GM23338 (cell line): ENCODE measurements around the gene SYNPR. TPM values are rescaled to one million over a fixed set of nuclear protein-coding genes. Genes with fewer than 3 reads are reported as not detected.

Experiments
- ATAC-seq: fragments of 200-7000 bp; cut with Tn5 transposase; 3 replicates; pipeline ENCODE4 v1.9.1; 2020
- DNase-seq: peaks from one replicate; pipeline ENCODE4 v3.0.0-alpha.2; 2015; ENCODE audit warnings: low spot score
- H2AFZ ChIP-seq: fragments of 200-600 bp; sonication (generic); 2 replicates; pipeline ENCODE4 v1.8.0; 2016; ENCODE audit warnings: antibody characterized with exemption, mild to moderate bottlenecking, moderate library complexity
- H3F3A ChIP-seq: fragments of 200-600 bp; sonication (generic); replicated peaks from 2 replicates; pipeline ENCODE4 v1.8.0; 2017; ENCODE audit warnings: antibody characterized with exemption, mixed run types, low read depth
- H3K27ac ChIP-seq: fragments of 200-600 bp; sonication (generic); 2 replicates; pipeline ENCODE4 v1.6.1; 2016; ENCODE audit warnings: low read depth
- H3K27me3 ChIP-seq: fragments of 200-600 bp; sonication (generic); 2 replicates; pipeline ENCODE4 v1.8.0; 2016; ENCODE audit warnings: mild to moderate bottlenecking, mixed run types, moderate library complexity; ENCODE audit not compliant: insufficient read depth
- H3K36me3 ChIP-seq: fragments of 200-600 bp; sonication (generic); 2 replicates; pipeline ENCODE4 v1.8.0; 2016; ENCODE audit warnings: mild to moderate bottlenecking; ENCODE audit not compliant: insufficient read depth
- H3K4me1 ChIP-seq: fragments of 200-600 bp; sonication (generic); 2 replicates; pipeline ENCODE4 v1.8.0; 2016; ENCODE audit warnings: mild to moderate bottlenecking, moderate library complexity; ENCODE audit not compliant: insufficient read depth
- H3K4me2 ChIP-seq: fragments of 200-600 bp; sonication (generic); 2 replicates; pipeline ENCODE4 v1.7.1; 2017; ENCODE audit warnings: mixed run types
- H3K4me3 ChIP-seq: fragments of 200-600 bp; sonication (generic); 2 replicates; pipeline ENCODE4 v1.6.1; 2016; ENCODE audit warnings: mixed run types
- H3K79me2 ChIP-seq: fragments of 200-600 bp; sonication (generic); replicated peaks from 2 replicates; pipeline ENCODE4 v1.8.0; 2017; ENCODE audit warnings: mild to moderate bottlenecking; ENCODE audit not compliant: insufficient read depth
- H3K9me2 ChIP-seq: fragments of 200-600 bp; sonication (generic); 2 replicates; pipeline ENCODE4 v1.8.0; 2017; ENCODE audit not compliant: insufficient read depth
- H4K20me1 ChIP-seq: fragments of 200-600 bp; sonication (generic); replicated peaks from 2 replicates; pipeline ENCODE4 v1.8.0; 2017; ENCODE audit warnings: mild to moderate bottlenecking; ENCODE audit not compliant: insufficient read depth
- H3K27ac Mint-ChIP-seq: 2 replicates; pipeline ENCODE4 v1.8.0; 2020; ENCODE audit warnings: inconsistent platforms, mild to moderate bottlenecking, moderate library complexity, mixed read lengths
- H3K27me3 Mint-ChIP-seq: 3 replicates; pipeline ENCODE4 v1.8.0; 2022; ENCODE audit warnings: low read depth, mild to moderate bottlenecking, moderate library complexity, mixed read lengths, inconsistent platforms; ENCODE audit not compliant: insufficient read depth, poor library complexity
- H3K36me3 Mint-ChIP-seq: 3 replicates; pipeline ENCODE4 v1.8.0; 2021; ENCODE audit warnings: low read depth, mild to moderate bottlenecking, inconsistent platforms, moderate library complexity, mixed read lengths
- H3K4me1 Mint-ChIP-seq: 3 replicates; pipeline ENCODE4 v1.8.0; 2020; ENCODE audit warnings: mild to moderate bottlenecking, inconsistent platforms, mixed read lengths
- H3K4me3 Mint-ChIP-seq: 3 replicates; pipeline ENCODE4 v1.8.0; 2021; ENCODE audit warnings: moderate library complexity, mild to moderate bottlenecking, inconsistent platforms, mixed read lengths
- H3K9me3 Mint-ChIP-seq: 3 replicates; pipeline ENCODE4 v1.8.0; 2020; ENCODE audit warnings: moderate library complexity, mild to moderate bottlenecking, inconsistent platforms, mixed read lengths
- CREB1 ChIP-seq: fragments of 250-450 bp; sonication (Bioruptor Pico); IDR thresholded peaks from 2 replicates; pipeline ENCODE4 v1.5.0; 2020; ENCODE audit warnings: low read depth, mild to moderate bottlenecking, moderate library complexity
- EZH2 ChIP-seq: fragments of 200-600 bp; sonication (generic); IDR thresholded peaks from one replicate; pipeline ENCODE4 v1.8.0; 2017; ENCODE audit warnings: antibody characterized with exemption, mild to moderate bottlenecking, low read depth; ENCODE audit not compliant: unreplicated experiment
- EZH2phosphoT487 ChIP-seq: fragments of 200-600 bp; sonication (generic); IDR thresholded peaks from one replicate; pipeline ENCODE4 v1.8.1; 2018; ENCODE audit warnings: antibody characterized with exemption; ENCODE audit not compliant: unreplicated experiment
- JUNB ChIP-seq: IDR thresholded peaks from one replicate; pipeline ENCODE4 v1.6.1; 2016; ENCODE audit warnings: antibody characterized with exemption; ENCODE audit not compliant: unreplicated experiment
- NANOG ChIP-seq: IDR thresholded peaks from 2 replicates; pipeline ENCODE4 v1.6.1; 2016; ENCODE audit warnings: antibody characterized with exemption, borderline replicate concordance
- POLR2AphosphoS5 ChIP-seq: IDR thresholded peaks from 2 replicates; pipeline ENCODE4 v1.6.1; 2016; ENCODE audit warnings: antibody characterized with exemption, low read depth
- STAT1 ChIP-seq: IDR thresholded peaks from one replicate; pipeline ENCODE4 v1.6.1; 2016; ENCODE audit warnings: antibody characterized with exemption; ENCODE audit not compliant: unreplicated experiment
- ZNF114 ChIP-seq: fragments of 250-450 bp; sonication (Bioruptor Pico); IDR thresholded peaks from 2 replicates; pipeline ENCODE4 v1.5.0; 2020; ENCODE audit warnings: mild to moderate bottlenecking, moderate library complexity
- ZNF331 ChIP-seq: fragments of 250-450 bp; sonication (Bioruptor Pico); IDR thresholded peaks from 2 replicates; pipeline ENCODE4 v1.5.0; 2020; ENCODE audit warnings: low read depth, mild to moderate bottlenecking, moderate library complexity
- polyA plus RNA-seq: library from polyadenylated mRNA; unstranded; fragments of >200 nt; fragmentation: Nextera tagmentation; extraction: Ambion mirVana; gene quantifications from 2 replicates; pipeline ENCODE4 v1.2.1, GENCODE V29; 2016
- total RNA-seq: library from RNA; depleted of rRNA; stranded (reverse); fragments of >200 nt; shearing (Covaris generic); gene quantifications from 2 replicates; pipeline ENCODE4 v1.2.3, GENCODE V29; 2014
- TF ChIP-seq, protein P1 (sequence below): fragments of 250-450 bp; sonication (Bioruptor Pico); IDR thresholded peaks from 2 replicates; pipeline ENCODE4 v1.5.0; 2020; ENCODE audit warnings: mild to moderate bottlenecking, moderate library complexity
- TF ChIP-seq, protein P2 (sequence below): IDR thresholded peaks from one replicate; pipeline ENCODE4 v1.6.1; 2018; ENCODE audit warnings: antibody characterized with exemption; ENCODE audit not compliant: unreplicated experiment
- TF ChIP-seq, protein P3 (sequence below): IDR thresholded peaks from 2 replicates; pipeline ENCODE4 v1.6.1; 2016; ENCODE audit warnings: antibody characterized with exemption
- TF ChIP-seq, protein P4 (sequence below), 2 experiments: fragments of 200-600 bp in 1 of 2; sonication (generic) in 1 of 2; conservative IDR thresholded peaks; 2 replicates each; pipeline versions ENCODE4 v1.5.1 to v1.6.1; 2016 to 2017; ENCODE audit warnings: antibody characterized with exemption in 2 of 2, low read depth in 2 of 2, mild to moderate bottlenecking in 2 of 2, moderate library complexity in 1 of 2

The SYNPR gene
- total and polyA plus RNA-seq, 2 experiments from 2014 or later, result 0.38 to 0.55 TPM

DNA sequence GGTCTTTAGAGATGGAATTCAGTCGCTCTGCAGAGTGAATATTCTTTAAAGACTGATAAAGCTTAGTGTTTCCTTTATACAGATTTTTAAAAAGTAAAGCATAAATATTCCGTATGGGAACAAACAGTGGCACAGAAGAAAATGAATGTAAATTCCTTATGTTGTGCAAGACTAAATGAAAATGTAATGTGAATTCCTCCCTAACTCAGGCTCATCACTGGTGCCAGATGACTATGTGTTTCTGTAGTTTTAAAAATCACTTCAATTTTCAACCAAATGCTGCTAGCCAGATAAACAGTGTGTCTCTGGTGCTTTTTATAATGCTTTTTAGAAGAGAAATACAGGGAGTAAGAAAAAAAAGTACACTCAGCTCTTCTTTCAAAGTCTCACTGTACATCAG lies 219.5 kb downstream of the SYNPR start:
- H3K4me3 Mint-ChIP-seq, result no peak overlapping the region

More for the DNA sequence above, 219.5 kb downstream of the SYNPR start:
- no peak overlapping the region for H3K27ac Mint-ChIP-seq
- Histone ChIP-seq H2AFZ (no peak overlapping the region), H3K4me1 (no peaks in the 10 kb centered on the region), H3K36me3 (no peaks in the 10 kb centered on the region; the same call in 1 of the 2 replicates), H3K79me2 (no peaks in the 10 kb centered on the region), H3K4me3 (no peak overlapping the region), H3K27me3 (no peaks in the 10 kb centered on the region), H4K20me1 (no peaks in the 10 kb centered on the region), H3K4me2 (no peak overlapping the region), H3K27ac (no peak overlapping the region), H3K9me2 (no peaks in the 10 kb centered on the region), H3F3A (no peaks in the 10 kb centered on the region)
- no peaks in the 10 kb centered on the region for H3K36me3 Mint-ChIP-seq
- DNase-seq (no peak), ATAC-seq (no peak)
- TF ChIP-seq POLR2AphosphoS5 (no peak), JUNB (no peak), ZNF331 (CRISPR knock-in tag) (no peak), NANOG (no peak), CREB1 (no peak), EZH2 (no peak), STAT1 (no peak), ZNF114 (no peak), EZH2phosphoT487 (no peak)
- TF ChIP-seq, protein P1, sequence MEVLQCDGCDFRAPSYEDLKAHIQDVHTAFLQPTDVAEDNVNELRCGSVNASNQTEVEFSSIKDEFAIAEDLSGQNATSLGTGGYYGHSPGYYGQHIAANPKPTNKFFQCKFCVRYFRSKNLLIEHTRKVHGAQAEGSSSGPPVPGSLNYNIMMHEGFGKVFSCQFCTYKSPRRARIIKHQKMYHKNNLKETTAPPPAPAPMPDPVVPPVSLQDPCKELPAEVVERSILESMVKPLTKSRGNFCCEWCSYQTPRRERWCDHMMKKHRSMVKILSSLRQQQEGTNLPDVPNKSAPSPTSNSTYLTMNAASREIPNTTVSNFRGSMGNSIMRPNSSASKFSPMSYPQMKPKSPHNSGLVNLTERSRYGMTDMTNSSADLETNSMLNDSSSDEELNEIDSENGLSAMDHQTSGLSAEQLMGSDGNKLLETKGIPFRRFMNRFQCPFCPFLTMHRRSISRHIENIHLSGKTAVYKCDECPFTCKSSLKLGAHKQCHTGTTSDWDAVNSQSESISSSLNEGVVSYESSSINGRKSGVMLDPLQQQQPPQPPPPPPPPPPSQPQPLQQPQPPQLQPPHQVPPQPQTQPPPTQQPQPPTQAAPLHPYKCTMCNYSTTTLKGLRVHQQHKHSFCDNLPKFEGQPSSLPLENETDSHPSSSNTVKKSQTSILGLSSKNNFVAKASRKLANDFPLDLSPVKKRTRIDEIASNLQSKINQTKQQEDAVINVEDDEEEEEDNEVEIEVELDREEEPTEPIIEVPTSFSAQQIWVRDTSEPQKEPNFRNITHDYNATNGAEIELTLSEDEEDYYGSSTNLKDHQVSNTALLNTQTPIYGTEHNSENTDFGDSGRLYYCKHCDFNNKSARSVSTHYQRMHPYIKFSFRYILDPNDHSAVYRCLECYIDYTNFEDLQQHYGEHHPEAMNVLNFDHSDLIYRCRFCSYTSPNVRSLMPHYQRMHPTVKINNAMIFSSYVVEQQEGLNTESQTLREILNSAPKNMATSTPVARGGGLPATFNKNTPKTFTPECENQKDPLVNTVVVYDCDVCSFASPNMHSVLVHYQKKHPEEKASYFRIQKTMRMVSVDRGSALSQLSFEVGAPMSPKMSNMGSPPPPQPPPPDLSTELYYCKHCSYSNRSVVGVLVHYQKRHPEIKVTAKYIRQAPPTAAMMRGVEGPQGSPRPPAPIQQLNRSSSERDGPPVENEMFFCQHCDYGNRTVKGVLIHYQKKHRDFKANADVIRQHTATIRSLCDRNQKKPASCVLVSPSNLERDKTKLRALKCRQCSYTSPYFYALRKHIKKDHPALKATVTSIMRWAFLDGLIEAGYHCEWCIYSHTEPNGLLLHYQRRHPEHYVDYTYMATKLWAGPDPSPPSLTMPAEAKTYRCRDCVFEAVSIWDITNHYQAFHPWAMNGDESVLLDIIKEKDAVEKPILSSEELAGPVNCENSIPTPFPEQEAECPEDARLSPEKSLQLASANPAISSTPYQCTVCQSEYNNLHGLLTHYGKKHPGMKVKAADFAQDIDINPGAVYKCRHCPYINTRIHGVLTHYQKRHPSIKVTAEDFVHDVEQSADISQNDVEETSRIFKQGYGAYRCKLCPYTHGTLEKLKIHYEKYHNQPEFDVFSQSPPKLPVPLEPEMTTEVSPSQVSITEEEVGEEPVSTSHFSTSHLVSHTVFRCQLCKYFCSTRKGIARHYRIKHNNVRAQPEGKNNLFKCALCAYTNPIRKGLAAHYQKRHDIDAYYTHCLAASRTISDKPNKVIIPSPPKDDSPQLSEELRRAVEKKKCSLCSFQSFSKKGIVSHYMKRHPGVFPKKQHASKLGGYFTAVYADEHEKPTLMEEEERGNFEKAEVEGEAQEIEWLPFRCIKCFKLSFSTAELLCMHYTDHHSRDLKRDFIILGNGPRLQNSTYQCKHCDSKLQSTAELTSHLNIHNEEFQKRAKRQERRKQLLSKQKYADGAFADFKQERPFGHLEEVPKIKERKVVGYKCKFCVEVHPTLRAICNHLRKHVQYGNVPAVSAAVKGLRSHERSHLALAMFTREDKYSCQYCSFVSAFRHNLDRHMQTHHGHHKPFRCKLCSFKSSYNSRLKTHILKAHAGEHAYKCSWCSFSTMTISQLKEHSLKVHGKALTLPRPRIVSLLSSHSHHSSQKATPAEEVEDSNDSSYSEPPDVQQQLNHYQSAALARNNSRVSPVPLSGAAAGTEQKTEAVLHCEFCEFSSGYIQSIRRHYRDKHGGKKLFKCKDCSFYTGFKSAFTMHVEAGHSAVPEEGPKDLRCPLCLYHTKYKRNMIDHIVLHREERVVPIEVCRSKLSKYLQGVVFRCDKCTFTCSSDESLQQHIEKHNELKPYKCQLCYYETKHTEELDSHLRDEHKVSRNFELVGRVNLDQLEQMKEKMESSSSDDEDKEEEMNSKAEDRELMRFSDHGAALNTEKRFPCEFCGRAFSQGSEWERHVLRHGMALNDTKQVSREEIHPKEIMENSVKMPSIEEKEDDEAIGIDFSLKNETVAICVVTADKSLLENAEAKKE (CRISPR knock-in tag), result no peak
- TF ChIP-seq, protein P2, sequence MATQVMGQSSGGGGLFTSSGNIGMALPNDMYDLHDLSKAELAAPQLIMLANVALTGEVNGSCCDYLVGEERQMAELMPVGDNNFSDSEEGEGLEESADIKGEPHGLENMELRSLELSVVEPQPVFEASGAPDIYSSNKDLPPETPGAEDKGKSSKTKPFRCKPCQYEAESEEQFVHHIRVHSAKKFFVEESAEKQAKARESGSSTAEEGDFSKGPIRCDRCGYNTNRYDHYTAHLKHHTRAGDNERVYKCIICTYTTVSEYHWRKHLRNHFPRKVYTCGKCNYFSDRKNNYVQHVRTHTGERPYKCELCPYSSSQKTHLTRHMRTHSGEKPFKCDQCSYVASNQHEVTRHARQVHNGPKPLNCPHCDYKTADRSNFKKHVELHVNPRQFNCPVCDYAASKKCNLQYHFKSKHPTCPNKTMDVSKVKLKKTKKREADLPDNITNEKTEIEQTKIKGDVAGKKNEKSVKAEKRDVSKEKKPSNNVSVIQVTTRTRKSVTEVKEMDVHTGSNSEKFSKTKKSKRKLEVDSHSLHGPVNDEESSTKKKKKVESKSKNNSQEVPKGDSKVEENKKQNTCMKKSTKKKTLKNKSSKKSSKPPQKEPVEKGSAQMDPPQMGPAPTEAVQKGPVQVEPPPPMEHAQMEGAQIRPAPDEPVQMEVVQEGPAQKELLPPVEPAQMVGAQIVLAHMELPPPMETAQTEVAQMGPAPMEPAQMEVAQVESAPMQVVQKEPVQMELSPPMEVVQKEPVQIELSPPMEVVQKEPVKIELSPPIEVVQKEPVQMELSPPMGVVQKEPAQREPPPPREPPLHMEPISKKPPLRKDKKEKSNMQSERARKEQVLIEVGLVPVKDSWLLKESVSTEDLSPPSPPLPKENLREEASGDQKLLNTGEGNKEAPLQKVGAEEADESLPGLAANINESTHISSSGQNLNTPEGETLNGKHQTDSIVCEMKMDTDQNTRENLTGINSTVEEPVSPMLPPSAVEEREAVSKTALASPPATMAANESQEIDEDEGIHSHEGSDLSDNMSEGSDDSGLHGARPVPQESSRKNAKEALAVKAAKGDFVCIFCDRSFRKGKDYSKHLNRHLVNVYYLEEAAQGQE, result no peak
- TF ChIP-seq, protein P3, sequence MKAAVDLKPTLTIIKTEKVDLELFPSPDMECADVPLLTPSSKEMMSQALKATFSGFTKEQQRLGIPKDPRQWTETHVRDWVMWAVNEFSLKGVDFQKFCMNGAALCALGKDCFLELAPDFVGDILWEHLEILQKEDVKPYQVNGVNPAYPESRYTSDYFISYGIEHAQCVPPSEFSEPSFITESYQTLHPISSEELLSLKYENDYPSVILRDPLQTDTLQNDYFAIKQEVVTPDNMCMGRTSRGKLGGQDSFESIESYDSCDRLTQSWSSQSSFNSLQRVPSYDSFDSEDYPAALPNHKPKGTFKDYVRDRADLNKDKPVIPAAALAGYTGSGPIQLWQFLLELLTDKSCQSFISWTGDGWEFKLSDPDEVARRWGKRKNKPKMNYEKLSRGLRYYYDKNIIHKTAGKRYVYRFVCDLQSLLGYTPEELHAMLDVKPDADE, result no peak
- TF ChIP-seq, protein P4, sequence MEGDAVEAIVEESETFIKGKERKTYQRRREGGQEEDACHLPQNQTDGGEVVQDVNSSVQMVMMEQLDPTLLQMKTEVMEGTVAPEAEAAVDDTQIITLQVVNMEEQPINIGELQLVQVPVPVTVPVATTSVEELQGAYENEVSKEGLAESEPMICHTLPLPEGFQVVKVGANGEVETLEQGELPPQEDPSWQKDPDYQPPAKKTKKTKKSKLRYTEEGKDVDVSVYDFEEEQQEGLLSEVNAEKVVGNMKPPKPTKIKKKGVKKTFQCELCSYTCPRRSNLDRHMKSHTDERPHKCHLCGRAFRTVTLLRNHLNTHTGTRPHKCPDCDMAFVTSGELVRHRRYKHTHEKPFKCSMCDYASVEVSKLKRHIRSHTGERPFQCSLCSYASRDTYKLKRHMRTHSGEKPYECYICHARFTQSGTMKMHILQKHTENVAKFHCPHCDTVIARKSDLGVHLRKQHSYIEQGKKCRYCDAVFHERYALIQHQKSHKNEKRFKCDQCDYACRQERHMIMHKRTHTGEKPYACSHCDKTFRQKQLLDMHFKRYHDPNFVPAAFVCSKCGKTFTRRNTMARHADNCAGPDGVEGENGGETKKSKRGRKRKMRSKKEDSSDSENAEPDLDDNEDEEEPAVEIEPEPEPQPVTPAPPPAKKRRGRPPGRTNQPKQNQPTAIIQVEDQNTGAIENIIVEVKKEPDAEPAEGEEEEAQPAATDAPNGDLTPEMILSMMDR (conservative IDR thresholded peaks at IDR 0.05; ENCODE audit: low read depth in 2 of 2), result no peak
- no peaks in the 10 kb centered on the region for H3K9me3 Mint-ChIP-seq
- H3K27me3 Mint-ChIP-seq, result no peaks in the 10 kb centered on the region
- no peaks in the 10 kb centered on the region for H3K4me1 Mint-ChIP-seq
